H1 (cell line): ENCODE measurements around the gene ADK.
"Not testable (repeated sequence)": the region's sequence is repeated elsewhere in the genome, so short reads cannot be mapped to it uniquely, and the experiment has no call there.

Experiments
- BRCA1 ChIP-seq: IDR thresholded peaks from 2 replicates; pipeline ENCODE4 v1.6.1; 2012; ENCODE audit warnings: low read depth, low read length, improper control_type of control experiment
- CEBPB ChIP-seq: IDR thresholded peaks from 2 replicates; pipeline ENCODE4 v1.6.1; 2012; ENCODE audit warnings: low read depth, low read length
- CHD2 ChIP-seq: IDR thresholded peaks from 2 replicates; pipeline ENCODE4 v1.6.1; 2012; ENCODE audit warnings: low read length, improper control_type of control experiment
- CREB1 ChIP-seq: IDR thresholded peaks from 2 replicates; pipeline ENCODE4 v1.6.1; 2012; ENCODE audit warnings: inconsistent platforms
- CTCF ChIP-seq, 3 experiments: IDR thresholded peaks; 1 replicate in 2 of 3; 2 replicates in 1 of 3; pipeline versions ENCODE4 v1.5.1 to v1.6.1; 2011; ENCODE audit warnings: low read length in 3 of 3, mild to moderate bottlenecking in 3 of 3, inconsistent platforms in 2 of 3, low read depth in 1 of 3, moderate library complexity in 1 of 3; ENCODE audit not compliant: insufficient read depth in 1 of 3; ENCODE audit errors: control extremely low read depth in 1 of 3
- EZH2 ChIP-seq: fragments of 200-600 bp; sonication (generic); IDR thresholded peaks from 2 replicates; pipeline ENCODE4 v1.7.1; 2012; ENCODE audit warnings: low read depth, mild to moderate bottlenecking, moderate library complexity, low read length, inconsistent platforms; ENCODE audit not compliant: severe bottlenecking
- JUN ChIP-seq: IDR thresholded peaks from 2 replicates; pipeline ENCODE4 v1.6.1; 2011; ENCODE audit warnings: low read depth, mild to moderate bottlenecking, improper control_type of control experiment, low read length
- KDM4A ChIP-seq: IDR thresholded peaks from one replicate; pipeline ENCODE4 v1.7.1; 2012; ENCODE audit warnings: low read depth, mild to moderate bottlenecking, moderate library complexity, low read length, inconsistent platforms; ENCODE audit not compliant: severe bottlenecking
- MAFK ChIP-seq: IDR thresholded peaks from 2 replicates; pipeline ENCODE4 v1.6.1; 2012; ENCODE audit warnings: low read depth, mild to moderate bottlenecking, improper control_type of control experiment, low read length
- POLR2A ChIP-seq, 2 experiments: IDR thresholded peaks; 1 replicate in 1 of 2; 2 replicates in 1 of 2; pipeline ENCODE4 v1.6.1; 2011; ENCODE audit warnings: low read depth in 2 of 2, low read length in 2 of 2, mild to moderate bottlenecking in 2 of 2; ENCODE audit errors: control extremely low read depth in 1 of 2
- POLR2AphosphoS5 ChIP-seq: IDR thresholded peaks from 2 replicates; pipeline ENCODE4 v1.6.1; 2011; ENCODE audit warnings: low read depth, low read length
- SUZ12 ChIP-seq: fragments of 200-600 bp; sonication (generic); IDR thresholded peaks from 2 replicates; pipeline ENCODE4 v1.6.1; 2012; ENCODE audit warnings: mild to moderate bottlenecking, inconsistent platforms, low read length, moderate library complexity, mixed read lengths
- TAF1 ChIP-seq: IDR thresholded peaks from 2 replicates; pipeline ENCODE4 v1.6.1; 2011; ENCODE audit warnings: mild to moderate bottlenecking, low read depth, low read length

- TF ChIP-seq POLR2AphosphoS5; CREB1; CTCF (IDR thresholded peaks at IDR 0.05; ENCODE audit: control extremely low read depth in 1 of 3, insufficient read depth in 1 of 3, low read depth in 1 of 3, low read length in 3 of 3); KDM4A; SUZ12; TAF1; POLR2A (IDR thresholded peaks at IDR 0.05; ENCODE audit: control extremely low read depth in 1 of 2, low read depth in 2 of 2, low read length in 2 of 2); BRCA1; CHD2; EZH2; JUN; CEBPB; MAFK: not testable (repeated sequence)
Measured at GRCh38 chr10:74138596-74138995, 12.4 kb upstream of the ADK start.
